ENCODE data around the gene NHERF1. TPM values are rescaled to one million over a fixed set of nuclear protein-coding genes. Genes with fewer than 3 reads are reported as not detected.

Gene NHERF1
- total and polyA plus RNA-seq, 9 of the 15 experiments (the other 6 are each of a cell fraction or from before 2014, with no cell fraction given): 11.4 to 79.9 (median 36.9) TPM

GRCh38 chr17:74776990-74777389, 28.6 kb downstream of the NHERF1 start:
- peak; percentile 50 for ATAC-seq
- peak in 3 of 4 experiments; percentile 42 to 75 (median 75) for DNase-seq (ENCODE audit: extremely low read depth in 1 of 4, low spot score in 3 of 4)
- 8% methylated on average over 10 of the region's 10 CpGs for WGBS (ENCODE audit: insufficient coverage, low coverage, missing lambda C conversion rate)
- in situ Hi-C loops (cut with MboI): no loop called here
- Histone ChIP-seq H3K4me2 (ENCODE audit: insufficient read depth, low read length) (peak overlapping the region; percentile 90), H3K9me3 (replicated peaks; ENCODE audit: control insufficient read depth, insufficient read depth, low read depth, low read length) (no peaks in the 10 kb centered on the region), H4K20me1 (replicated peaks; ENCODE audit: control insufficient read depth, insufficient read depth, low read length) (peaks cover 11% of the 10 kb centered on the region; the same call in 1 of the 2 replicates), H3K9me1 (ENCODE audit: control insufficient read depth, insufficient read depth, low read length) (no peaks in the 10 kb centered on the region), H3K79me2 (ENCODE audit: control insufficient read depth, insufficient read depth, low read length) (peaks cover 31% of the 10 kb centered on the region), H3K27ac (ENCODE audit: extremely low read depth, low read depth, low read length) (no peak overlapping the region; the same call in 2 of the 3 replicates), H3K36me3 (ENCODE audit: control insufficient read depth, insufficient read depth, low read length) (peaks cover 42% of the 10 kb centered on the region), H3K9ac (ENCODE audit: insufficient read depth in 1 of 2, low read depth in 2 of 2, low read length in 2 of 2) (peak overlapping the region; percentile 95 to 98; a peak in 3 of 4 replicates), H3K4me3 (peak overlapping the region; percentile 90), H3K4me1 (replicated peaks in 1 of 2; ENCODE audit: control insufficient read depth in 2 of 2, insufficient read depth in 2 of 2, low read length in 2 of 2) (peaks cover 8 to 20% of the 10 kb centered on the region in 2 experiments; a peak in 4 of 5 replicates), H3K27me3 (ENCODE audit: control insufficient read depth in 2 of 2, insufficient read depth in 2 of 2, low read length in 2 of 2) (no peaks in the 10 kb centered on the region), H2AFZ (ENCODE audit: low read depth, low read length) (0 out of 2 replicates have a peak overlapping the region, but pooled peaks have one; percentile 23)
- CTCF ChIA-PET (ENCODE audit: low intra/inter-chr PET ratio): interaction anchor here (2.2 kb wide), 1 partner anchor 32 kb away, joined by 9 read pairs; no protein-coding TSS in a partner anchor
- intact Hi-C loops (cut with micrococcal nuclease): no loop called here
- POLR2A ChIA-PET: interaction anchor here (0.6 to 1.3 kb wide), 5 partner anchors 10 to 416 kb away, joined by 3 to 5 read pairs (median 3); partner anchors contain the start of gene FDXR
- peak; percentile 51 for FAIRE-seq
- BruUV-seq (replicated peaks): TSS peak; percentile 43
- TF ChIP-seq MITF (IDR thresholded peaks at IDR 0.05) (peak; percentile 69; the same call in 1 of the 2 replicates), VEZF1 (CRISPR knock-in tag; IDR thresholded peaks at IDR 0.05) (peak; percentile 31; the same call in 1 of the 2 replicates), FOXK2 (conservative IDR thresholded peaks at IDR 0.05 in 1 of 2, IDR thresholded peaks at IDR 0.05 in 1 of 2; ENCODE audit: low read depth in 2 of 2) (no peak), SAP30 (IDR thresholded peaks at IDR 0.05; ENCODE audit: borderline replicate concordance, insufficient read depth, low read depth, low read length, poor library complexity, severe bottlenecking) (peak; percentile 9), CTBP1 (IDR thresholded peaks at IDR 0.05; ENCODE audit: borderline replicate concordance) (0 out of 2 replicates have a peak, but pooled peaks have one; percentile 15), PKNOX1 (IDR thresholded peaks at IDR 0.05) (peak; percentile 31; the same call in 1 of the 2 replicates), ZNF75A (CRISPR knock-in tag; IDR thresholded peaks at IDR 0.05) (no peak), KDM1A (IDR thresholded peaks at IDR 0.05) (0 out of 4 replicates have a peak, but pooled peaks of 1 of the 2 experiments have one; percentile 42), RCOR1 (IDR thresholded peaks at IDR 0.05; ENCODE audit: borderline replicate concordance in 1 of 2, low read depth in 2 of 2, low read length in 2 of 2) (peak in 1 of 2 experiments; percentile 9; a peak in 1 of 4 replicates), SOX6 (IDR thresholded peaks at IDR 0.05) (0 out of 2 replicates have a peak, but pooled peaks have one; percentile 26)
- TF ChIP-seq, protein P1, sequence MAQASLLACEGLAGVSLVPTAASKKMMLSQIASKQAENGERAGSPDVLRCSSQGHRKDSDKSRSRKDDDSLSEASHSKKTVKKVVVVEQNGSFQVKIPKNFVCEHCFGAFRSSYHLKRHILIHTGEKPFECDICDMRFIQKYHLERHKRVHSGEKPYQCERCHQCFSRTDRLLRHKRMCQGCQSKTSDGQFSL (CRISPR knock-in tag; IDR thresholded peaks at IDR 0.05): no peak
- TF ChIP-seq, protein P1 (tag; IDR thresholded peaks at IDR 0.05): 0 out of 4 replicates have a peak, but pooled peaks of 1 of the 2 experiments have one; percentile 24
